HepG2 (cell line): ENCODE measurements around the gene ZNF865. TPM values are rescaled to one million over a fixed set of nuclear protein-coding genes. Genes with fewer than 3 reads are reported as not detected.

Experiments
- CBX5 ChIP-seq: sonication (generic); formaldehyde crosslinking; IDR thresholded peaks from 2 replicates; pipeline ENCODE4 v1.4.0; 2020; ENCODE audit warnings: missing genetic modification reagents, borderline replicate concordance
- MBNL3 ChIP-seq: fragments of 250-450 bp; sonication (Bioruptor Pico); conservative IDR thresholded peaks from 2 replicates; pipeline ENCODE4 v1.8.0; 2022; ENCODE audit warnings: mild to moderate bottlenecking, inconsistent platforms
- PHF8 ChIP-seq: sonication (generic); formaldehyde crosslinking; IDR thresholded peaks from 2 replicates; pipeline ENCODE4 v1.5.0; 2020; ENCODE audit warnings: missing genetic modification reagents
- PPARG ChIP-seq: conservative IDR thresholded peaks from 2 replicates; pipeline ENCODE4 v1.6.1; 2016; ENCODE audit warnings: missing biosample characterization, missing genetic modification reagents
- REL ChIP-seq: sonication (generic); formaldehyde crosslinking; conservative IDR thresholded peaks from 2 replicates; pipeline ENCODE4 v1.8.0; 2022; ENCODE audit warnings: mild to moderate bottlenecking, missing genetic modification reagents, moderate library complexity
- ZNF20 ChIP-seq: sonication (generic); formaldehyde crosslinking; IDR thresholded peaks from 2 replicates; pipeline ENCODE4 v1.4.0; 2020; ENCODE audit warnings: mild to moderate bottlenecking, moderate library complexity, missing genetic modification reagents
- ZNF263 ChIP-seq: sonication (generic); formaldehyde crosslinking; IDR thresholded peaks from 2 replicates; pipeline ENCODE4 v1.4.0; 2020; ENCODE audit warnings: missing genetic modification reagents
- ZNF460 ChIP-seq: sonication (generic); formaldehyde crosslinking; IDR thresholded peaks from 2 replicates; pipeline ENCODE4 v1.5.1; 2020; ENCODE audit warnings: missing genetic modification reagents, mild to moderate bottlenecking, borderline replicate concordance
- ZNF556 ChIP-seq: sonication (generic); formaldehyde crosslinking; IDR thresholded peaks from 2 replicates; pipeline ENCODE4 v1.4.0; 2020; ENCODE audit warnings: mild to moderate bottlenecking, missing genetic modification reagents, borderline replicate concordance
- ZNF589 ChIP-seq: sonication (generic); formaldehyde crosslinking; conservative IDR thresholded peaks from 2 replicates; pipeline ENCODE4 v1.8.0; 2022; ENCODE audit warnings: mild to moderate bottlenecking, moderate library complexity, missing genetic modification reagents
- polyA plus RNA-seq, 8 experiments: library from polyadenylated mRNA; depleted of rRNA in 3 of 8; stranded (reverse) in 7 of 8; unstranded in 1 of 8; fragments of >200 nt; fragmentation: Illumina TruSeq in 4 of 8; extraction: Trizol in 4 of 8; gene quantifications; 2 replicates each; pipeline versions ENCODE4 v1.2.1 to v1.2.3, GENCODE V29; 2011 to 2016; ENCODE audit warnings: low read depth in 4 of 8, missing spikeins in 1 of 8, mixed read lengths in 1 of 8; ENCODE audit not compliant: insufficient read depth in 1 of 8
- total RNA-seq, 5 experiments: library from RNA; depleted of rRNA; stranded (reverse); fragments of >200 nt; fragmentation: Illumina TruSeq; extraction: Trizol; gene quantifications; 2 replicates each; pipeline ENCODE4 v1.2.3, GENCODE V29; 2016; ENCODE audit warnings: low read depth in 1 of 5
- TF ChIP-seq, protein P1 (sequence below): sonication (generic); formaldehyde crosslinking; IDR thresholded peaks from 2 replicates; pipeline ENCODE4 v1.4.0; 2020; ENCODE audit warnings: missing genetic modification reagents
- TF ChIP-seq, protein P2 (sequence below): sonication (generic); formaldehyde crosslinking; IDR thresholded peaks from 2 replicates; pipeline ENCODE4 v1.4.0; 2020; ENCODE audit warnings: mild to moderate bottlenecking, missing genetic modification reagents
- TF ChIP-seq, protein P3 (sequence below): sonication (generic); formaldehyde crosslinking; IDR thresholded peaks from 2 replicates; pipeline ENCODE4 v1.5.0; 2020; ENCODE audit warnings: mild to moderate bottlenecking, missing genetic modification reagents
- TF ChIP-seq, protein P4 (sequence below): sonication (generic); formaldehyde crosslinking; IDR thresholded peaks from 2 replicates; pipeline ENCODE4 v1.9.0; 2022; ENCODE audit warnings: missing genetic modification reagents, mild to moderate bottlenecking, borderline replicate concordance
- TF ChIP-seq, protein P5 (sequence below): IDR thresholded peaks from 2 replicates; pipeline ENCODE4 v1.4.0; 2020; ENCODE audit warnings: mild to moderate bottlenecking, missing genetic modification reagents

Gene ZNF865
- total and polyA plus RNA-seq, 2 of the 13 experiments (the other 11 are each of a cell fraction or from before 2014, with no cell fraction given): 0.93 to 1.0 TPM

DNA sequence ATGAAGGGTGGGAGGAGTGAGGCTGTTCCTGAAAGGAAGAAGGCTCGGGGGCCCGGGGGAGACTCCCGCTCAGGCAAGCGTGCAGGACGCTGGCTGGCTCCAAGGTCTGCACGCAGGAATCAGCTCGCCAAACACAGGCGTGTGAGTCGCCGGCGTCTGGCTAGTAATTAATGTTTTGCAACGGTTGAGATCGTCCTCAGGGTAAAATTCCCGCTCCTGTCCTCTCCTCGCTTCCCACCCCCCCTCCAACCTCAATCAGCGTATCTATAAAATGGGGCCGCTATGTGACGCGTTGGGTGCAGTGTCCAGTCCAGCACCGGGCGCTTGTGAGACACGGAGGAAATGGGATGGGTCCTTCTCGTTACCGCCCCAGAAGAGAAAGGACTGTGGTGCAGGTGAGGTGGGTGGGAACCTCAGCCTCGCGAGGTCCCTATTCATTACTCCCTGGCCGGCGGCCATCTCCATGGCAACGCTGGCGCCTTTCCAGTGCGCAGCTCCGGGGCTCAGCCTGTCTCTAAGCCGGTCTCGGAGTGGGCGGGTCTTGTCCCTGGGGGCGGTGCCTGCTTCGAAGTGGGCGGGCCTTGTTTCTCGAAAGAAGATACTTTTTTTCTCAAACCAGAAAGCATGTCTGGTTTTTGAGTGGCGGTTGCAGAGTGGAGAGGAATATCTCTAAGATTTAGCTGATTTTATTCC, 18.3 kb upstream of the ZNF865 start (continued):
- TF ChIP-seq, protein P1, sequence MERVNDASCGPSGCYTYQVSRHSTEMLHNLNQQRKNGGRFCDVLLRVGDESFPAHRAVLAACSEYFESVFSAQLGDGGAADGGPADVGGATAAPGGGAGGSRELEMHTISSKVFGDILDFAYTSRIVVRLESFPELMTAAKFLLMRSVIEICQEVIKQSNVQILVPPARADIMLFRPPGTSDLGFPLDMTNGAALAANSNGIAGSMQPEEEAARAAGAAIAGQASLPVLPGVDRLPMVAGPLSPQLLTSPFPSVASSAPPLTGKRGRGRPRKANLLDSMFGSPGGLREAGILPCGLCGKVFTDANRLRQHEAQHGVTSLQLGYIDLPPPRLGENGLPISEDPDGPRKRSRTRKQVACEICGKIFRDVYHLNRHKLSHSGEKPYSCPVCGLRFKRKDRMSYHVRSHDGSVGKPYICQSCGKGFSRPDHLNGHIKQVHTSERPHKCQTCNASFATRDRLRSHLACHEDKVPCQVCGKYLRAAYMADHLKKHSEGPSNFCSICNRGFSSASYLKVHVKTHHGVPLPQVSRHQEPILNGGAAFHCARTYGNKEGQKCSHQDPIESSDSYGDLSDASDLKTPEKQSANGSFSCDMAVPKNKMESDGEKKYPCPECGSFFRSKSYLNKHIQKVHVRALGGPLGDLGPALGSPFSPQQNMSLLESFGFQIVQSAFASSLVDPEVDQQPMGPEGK: peak; percentile 39; the same call in 1 of the 2 replicates
- TF ChIP-seq, protein P2, sequence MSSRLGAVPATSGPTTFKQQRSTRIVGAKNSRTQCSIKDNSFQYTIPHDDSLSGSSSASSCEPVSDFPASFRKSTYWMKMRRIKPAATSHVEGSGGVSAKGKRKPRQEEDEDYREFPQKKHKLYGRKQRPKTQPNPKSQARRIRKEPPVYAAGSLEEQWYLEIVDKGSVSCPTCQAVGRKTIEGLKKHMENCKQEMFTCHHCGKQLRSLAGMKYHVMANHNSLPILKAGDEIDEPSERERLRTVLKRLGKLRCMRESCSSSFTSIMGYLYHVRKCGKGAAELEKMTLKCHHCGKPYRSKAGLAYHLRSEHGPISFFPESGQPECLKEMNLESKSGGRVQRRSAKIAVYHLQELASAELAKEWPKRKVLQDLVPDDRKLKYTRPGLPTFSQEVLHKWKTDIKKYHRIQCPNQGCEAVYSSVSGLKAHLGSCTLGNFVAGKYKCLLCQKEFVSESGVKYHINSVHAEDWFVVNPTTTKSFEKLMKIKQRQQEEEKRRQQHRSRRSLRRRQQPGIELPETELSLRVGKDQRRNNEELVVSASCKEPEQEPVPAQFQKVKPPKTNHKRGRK: no peak
- TF ChIP-seq MBNL3 (CRISPR knock-in tag) (no peak), ZNF263 (0 out of 2 replicates have a peak, but pooled peaks have one; percentile 37), ZNF589 (CRISPR knock-in tag) (no peak), CBX5 (CRISPR knock-in tag) (no peak), ZNF556 (CRISPR knock-in tag) (no peak), PHF8 (CRISPR knock-in tag) (no peak), ZNF460 (no peak), PPARG (CRISPR knock-in tag) (no peak), ZNF20 (CRISPR knock-in tag) (no peak), REL (CRISPR knock-in tag) (no peak)
- TF ChIP-seq, protein P3, sequence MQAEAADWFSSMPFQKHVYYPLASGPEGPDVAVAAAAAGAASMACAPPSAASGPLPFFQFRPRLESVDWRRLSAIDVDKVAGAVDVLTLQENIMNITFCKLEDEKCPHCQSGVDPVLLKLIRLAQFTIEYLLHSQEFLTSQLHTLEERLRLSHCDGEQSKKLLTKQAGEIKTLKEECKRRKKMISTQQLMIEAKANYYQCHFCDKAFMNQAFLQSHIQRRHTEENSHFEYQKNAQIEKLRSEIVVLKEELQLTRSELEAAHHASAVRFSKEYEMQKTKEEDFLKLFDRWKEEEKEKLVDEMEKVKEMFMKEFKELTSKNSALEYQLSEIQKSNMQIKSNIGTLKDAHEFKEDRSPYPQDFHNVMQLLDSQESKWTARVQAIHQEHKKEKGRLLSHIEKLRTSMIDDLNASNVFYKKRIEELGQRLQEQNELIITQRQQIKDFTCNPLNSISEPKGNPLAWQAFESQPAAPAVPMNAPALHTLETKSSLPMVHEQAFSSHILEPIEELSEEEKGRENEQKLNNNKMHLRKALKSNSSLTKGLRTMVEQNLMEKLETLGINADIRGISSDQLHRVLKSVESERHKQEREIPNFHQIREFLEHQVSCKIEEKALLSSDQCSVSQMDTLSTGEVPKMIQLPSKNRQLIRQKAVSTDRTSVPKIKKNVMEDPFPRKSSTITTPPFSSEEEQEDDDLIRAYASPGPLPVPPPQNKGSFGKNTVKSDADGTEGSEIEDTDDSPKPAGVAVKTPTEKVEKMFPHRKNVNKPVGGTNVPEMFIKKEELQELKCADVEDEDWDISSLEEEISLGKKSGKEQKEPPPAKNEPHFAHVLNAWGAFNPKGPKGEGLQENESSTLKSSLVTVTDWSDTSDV (CRISPR knock-in tag): no peak
- TF ChIP-seq, protein P4, sequence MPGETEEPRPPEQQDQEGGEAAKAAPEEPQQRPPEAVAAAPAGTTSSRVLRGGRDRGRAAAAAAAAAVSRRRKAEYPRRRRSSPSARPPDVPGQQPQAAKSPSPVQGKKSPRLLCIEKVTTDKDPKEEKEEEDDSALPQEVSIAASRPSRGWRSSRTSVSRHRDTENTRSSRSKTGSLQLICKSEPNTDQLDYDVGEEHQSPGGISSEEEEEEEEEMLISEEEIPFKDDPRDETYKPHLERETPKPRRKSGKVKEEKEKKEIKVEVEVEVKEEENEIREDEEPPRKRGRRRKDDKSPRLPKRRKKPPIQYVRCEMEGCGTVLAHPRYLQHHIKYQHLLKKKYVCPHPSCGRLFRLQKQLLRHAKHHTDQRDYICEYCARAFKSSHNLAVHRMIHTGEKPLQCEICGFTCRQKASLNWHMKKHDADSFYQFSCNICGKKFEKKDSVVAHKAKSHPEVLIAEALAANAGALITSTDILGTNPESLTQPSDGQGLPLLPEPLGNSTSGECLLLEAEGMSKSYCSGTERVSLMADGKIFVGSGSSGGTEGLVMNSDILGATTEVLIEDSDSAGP (CRISPR knock-in tag): no peak
- TF ChIP-seq, protein P5, sequence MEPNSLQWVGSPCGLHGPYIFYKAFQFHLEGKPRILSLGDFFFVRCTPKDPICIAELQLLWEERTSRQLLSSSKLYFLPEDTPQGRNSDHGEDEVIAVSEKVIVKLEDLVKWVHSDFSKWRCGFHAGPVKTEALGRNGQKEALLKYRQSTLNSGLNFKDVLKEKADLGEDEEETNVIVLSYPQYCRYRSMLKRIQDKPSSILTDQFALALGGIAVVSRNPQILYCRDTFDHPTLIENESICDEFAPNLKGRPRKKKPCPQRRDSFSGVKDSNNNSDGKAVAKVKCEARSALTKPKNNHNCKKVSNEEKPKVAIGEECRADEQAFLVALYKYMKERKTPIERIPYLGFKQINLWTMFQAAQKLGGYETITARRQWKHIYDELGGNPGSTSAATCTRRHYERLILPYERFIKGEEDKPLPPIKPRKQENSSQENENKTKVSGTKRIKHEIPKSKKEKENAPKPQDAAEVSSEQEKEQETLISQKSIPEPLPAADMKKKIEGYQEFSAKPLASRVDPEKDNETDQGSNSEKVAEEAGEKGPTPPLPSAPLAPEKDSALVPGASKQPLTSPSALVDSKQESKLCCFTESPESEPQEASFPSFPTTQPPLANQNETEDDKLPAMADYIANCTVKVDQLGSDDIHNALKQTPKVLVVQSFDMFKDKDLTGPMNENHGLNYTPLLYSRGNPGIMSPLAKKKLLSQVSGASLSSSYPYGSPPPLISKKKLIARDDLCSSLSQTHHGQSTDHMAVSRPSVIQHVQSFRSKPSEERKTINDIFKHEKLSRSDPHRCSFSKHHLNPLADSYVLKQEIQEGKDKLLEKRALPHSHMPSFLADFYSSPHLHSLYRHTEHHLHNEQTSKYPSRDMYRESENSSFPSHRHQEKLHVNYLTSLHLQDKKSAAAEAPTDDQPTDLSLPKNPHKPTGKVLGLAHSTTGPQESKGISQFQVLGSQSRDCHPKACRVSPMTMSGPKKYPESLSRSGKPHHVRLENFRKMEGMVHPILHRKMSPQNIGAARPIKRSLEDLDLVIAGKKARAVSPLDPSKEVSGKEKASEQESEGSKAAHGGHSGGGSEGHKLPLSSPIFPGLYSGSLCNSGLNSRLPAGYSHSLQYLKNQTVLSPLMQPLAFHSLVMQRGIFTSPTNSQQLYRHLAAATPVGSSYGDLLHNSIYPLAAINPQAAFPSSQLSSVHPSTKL: 0 out of 2 replicates have a peak, but pooled peaks have one; percentile 8
